HG03575 (cell line): ENCODE measurements around the gene MTUS2.

Experiments
- ATAC-seq: cut with Tn5 transposase; IDR thresholded peaks from one replicate; pipeline ENCODE4 v1.9.1; 2021; ENCODE audit not compliant: unreplicated experiment, insufficient number of reproducible peaks, low FRiP score; ENCODE audit errors: extremely low read depth

MTUS2 gene

GRCh38 chr13:28851422-28851821, 31.3 kb downstream of the MTUS2 start:
- ATAC-seq: no peak

DNA sequence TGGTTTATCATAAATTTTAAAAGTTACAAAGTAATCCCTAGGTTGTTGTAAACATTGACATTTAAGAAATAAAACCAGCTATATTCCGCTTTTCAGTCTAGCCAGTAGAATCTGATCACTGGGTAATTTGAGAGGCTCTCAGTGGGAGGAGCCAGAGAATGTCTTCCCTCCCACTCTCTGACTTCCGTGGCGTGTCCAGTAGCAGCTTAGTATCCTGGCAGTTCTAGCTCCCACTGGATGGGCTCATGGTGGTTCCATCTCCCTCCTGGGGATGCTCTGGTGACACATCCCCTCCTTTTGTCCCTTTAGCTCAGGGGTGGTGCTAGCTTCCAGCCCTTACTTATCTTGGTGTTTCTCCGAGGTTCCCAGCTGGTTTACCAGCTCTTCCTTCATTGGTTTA, 34.5 kb downstream of the MTUS2 start:
- no peak for ATAC-seq

GRCh38 chr13:28856287-28856686, 36.1 kb downstream of the MTUS2 start:
- no peak for ATAC-seq

DNA sequence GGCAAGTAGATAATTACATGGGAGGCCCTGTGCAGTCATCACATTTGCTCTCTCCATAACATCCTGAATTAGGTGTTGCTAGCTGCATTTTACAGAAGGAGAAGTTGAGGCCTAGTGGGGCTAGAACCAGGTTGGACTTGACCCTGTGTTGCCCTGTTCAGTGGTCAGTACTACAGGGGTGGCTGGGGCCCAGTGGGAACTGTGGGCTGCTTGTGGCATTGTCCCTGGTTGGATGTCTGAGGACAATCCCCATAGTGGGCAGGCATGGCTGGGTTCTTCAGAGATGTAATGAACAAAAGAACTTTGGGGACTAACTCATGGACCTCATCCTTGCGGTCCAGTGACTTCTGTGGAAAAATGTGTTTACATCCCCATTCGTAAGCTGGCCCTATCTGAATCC, 38.9 kb downstream of the MTUS2 start:
- ATAC-seq: no peak

DNA sequence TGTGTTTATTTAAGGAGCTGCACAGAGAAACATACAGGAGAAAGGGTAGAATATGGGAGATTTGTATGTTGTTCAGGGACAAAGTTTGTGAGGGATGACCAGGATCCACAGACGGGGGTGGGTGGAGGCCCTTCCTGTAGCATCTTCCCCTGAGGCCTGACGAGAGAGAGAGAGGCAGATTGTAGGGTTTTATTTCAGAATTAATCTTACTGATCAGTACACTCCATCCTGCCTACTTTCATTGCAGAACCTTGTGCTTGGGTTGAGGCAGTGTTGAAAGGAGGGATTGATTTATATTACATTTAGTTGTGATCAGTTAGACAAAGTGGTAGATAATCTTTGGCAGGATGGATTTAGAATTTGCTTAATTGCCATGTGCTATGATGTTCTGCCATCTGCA, 39.6 kb downstream of the MTUS2 start:
- no peak for ATAC-seq

- no peak for ATAC-seq
Measured at GRCh38 chr13:28864544-28864943, 44.4 kb downstream of the MTUS2 start.

- no peak for ATAC-seq
Measured at GRCh38 chr13:28865149-28865744, 45.1 kb downstream of the MTUS2 start.

DNA sequence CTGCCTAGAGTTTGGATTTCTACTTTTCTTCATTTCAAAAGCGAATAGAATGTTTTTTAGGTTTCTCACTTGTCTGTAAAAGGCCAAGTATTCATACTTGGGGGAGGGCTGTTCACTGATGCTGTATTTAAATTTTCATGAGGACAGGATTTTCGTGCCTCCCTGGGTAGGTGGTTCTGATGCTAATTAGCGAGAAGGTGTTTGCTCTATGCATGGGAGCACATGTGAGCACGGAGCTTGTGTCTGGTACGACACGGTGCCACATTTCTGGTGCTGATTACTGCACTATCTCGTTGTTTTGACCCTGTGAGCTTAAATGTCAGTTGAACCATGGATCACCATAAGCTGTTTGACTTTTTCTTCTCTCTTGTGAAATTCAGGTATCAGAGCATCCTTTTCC, 45.8 kb downstream of the MTUS2 start:
- ATAC-seq: no peak

DNA sequence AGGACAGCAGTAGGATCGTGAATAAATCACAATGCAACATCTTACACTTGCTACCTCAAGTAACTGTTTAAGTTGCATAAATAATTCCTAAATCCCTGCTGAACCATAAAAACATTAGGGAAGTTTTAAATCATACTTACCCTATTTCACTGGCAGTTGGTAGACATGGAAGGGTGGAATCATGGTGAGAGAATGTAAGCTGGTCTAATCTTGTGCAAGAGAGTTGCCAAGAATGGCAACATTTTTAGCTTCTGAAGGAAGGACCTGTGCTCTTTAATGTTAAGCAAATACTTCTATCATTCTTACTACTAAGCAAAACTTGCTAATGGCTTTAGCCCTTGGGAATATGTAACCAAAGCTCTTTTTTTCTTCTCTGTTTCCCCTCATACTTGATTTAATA, 46.8 kb downstream of the MTUS2 start:
- no peak for ATAC-seq

- no peak for ATAC-seq
Measured at GRCh38 chr13:28867564-28867963, 47.4 kb downstream of the MTUS2 start.

DNA sequence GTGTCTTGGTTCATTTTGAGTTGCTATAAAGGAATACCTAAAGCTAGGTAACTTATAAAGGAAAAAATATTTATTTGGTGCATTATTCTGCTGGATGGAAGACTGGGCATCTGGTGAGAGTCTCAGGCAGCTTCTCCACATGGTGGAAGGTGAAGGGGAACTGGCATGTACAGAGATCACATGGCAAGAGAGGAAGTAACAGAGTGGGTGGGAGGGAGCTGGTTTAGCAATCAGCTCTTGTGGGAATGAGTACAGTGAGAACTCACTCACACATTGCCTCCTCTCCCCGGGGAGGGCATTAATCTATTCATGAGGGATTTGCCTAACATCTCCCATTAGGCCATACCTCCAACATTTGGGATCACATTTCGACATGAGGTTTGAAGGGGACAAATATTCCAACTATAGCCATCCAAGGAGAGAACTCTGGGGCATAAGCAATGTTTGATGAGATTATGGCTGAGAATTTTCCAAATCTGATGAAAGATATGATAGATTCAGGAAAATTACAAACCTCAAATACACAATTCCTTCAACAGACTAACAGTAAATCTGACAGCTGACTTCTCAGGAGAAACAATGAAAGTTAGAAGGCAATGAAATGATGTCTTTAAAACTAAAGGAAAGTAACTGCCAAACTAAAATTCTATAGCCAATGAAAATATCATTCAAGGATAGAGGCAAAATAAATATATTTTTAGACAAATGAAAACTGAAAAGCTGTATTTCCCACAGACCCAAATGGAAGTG, 52.5 kb downstream of the MTUS2 start:
- ATAC-seq: no peak

DNA sequence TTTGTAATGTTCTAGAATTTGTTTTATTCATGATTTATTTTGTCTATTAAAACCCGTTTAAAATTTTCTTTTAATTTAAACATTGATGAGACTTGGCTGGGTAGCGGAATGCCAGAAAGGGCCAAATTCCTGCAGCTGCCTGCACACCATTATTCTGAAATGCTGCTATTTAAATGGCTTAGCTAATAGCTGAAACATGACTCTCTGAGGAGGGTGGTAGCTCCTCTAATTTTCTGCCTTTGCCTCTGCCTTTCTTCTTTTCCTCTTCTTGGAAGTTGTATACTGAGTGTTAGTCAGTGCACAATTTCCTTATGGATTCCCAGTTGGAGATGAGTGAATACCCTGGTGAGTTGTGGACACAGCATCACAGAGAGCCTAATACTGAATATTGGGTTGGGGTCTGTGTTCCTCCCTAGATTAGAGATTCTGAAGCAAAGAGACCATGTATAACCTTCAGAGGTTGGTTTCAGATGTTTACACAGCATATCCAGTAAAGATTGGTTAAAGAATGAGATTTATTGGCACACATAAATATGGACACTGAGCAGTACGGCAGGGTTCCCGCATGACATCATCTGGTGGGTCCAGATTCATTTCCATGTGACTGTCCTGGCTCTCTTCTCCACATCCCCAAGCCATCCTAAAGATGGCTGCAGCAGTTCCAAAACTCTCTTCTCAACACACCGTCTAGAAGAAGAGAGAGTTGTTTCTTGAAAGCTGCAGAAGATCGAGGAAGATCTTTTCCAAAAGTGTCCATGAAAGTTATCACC, 55.9 kb downstream of the MTUS2 start:
- ATAC-seq: no peak

GRCh38 chr13:28877408-28877807, 57.3 kb downstream of the MTUS2 start:
- ATAC-seq: no peak

DNA sequence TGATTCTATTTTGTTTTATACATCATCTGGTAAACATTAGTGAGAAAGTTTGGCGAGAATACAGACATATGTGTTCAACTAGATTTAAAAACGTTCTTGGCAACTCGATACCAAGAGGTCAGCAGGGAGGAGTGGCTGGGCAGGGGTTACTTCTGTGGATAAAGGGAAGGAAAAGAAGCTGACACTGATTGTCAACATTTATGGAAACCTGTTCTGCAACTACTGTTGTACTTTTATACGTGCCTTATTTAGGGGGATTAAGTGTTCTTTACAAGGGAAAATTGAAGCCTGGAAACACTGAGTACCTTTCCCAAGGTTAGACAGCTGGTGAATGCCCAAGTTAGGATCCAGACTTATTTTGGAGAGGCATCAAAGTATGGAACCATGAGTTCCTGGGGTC, 65.0 kb downstream of the MTUS2 start:
- no peak for ATAC-seq

GRCh38 chr13:28889086-28889732, 69.1 kb downstream of the MTUS2 start:
- ATAC-seq: no peak

GRCh38 chr13:28890712-28891111, 70.6 kb downstream of the MTUS2 start:
- ATAC-seq: no peak

- no peak for ATAC-seq
Measured at GRCh38 chr13:28918030-28918429, 97.9 kb downstream of the MTUS2 start.

- ATAC-seq: no peak
Measured at GRCh38 chr13:28922341-28922740, 102.2 kb downstream of the MTUS2 start.

DNA sequence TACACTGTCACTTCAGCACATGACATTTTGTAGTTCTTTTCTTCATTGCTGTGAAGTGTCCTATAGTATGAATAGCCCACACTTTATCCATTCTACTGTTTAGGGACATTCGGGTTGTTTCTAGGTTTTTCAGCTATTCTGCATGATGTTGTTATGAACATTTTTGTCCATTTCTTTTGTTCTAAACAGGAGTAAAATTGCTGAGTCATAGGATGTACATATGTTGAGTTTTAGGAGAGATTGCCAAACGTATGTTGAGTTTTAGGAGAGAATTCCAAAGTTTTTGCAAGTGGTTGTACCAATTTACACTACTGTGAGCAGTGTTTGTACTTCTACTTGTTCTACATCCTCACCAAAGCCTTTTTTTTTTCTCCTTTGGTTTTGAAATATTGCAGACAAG, 115.0 kb downstream of the MTUS2 start:
- no peak for ATAC-seq

DNA sequence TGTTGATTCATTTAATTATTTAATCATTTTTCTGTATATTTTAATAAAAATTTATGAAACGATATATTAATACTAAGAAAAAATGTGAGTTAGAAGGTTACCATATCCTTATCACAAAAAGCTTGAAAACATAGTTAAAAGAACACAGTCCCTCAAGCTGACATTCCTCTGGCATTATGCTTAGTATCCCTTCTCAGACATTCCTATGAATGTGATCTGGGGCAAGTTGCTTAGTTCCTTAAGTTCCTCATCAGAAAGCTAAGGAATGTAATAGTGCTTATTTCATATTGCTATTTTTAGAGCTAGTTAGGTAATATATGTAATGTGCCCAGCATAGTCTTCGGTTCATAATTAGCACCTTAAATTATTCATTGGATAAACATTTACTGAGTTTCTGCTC, 122.8 kb downstream of the MTUS2 start:
- no peak for ATAC-seq
